HG03103 (cell line): ENCODE data around the gene RCAN2.

ENCODE experiments used
- ATAC-seq: cut with Tn5 transposase; IDR thresholded peaks from one replicate; pipeline ENCODE4 v1.9.1; 2021; ENCODE audit warnings: low read depth; ENCODE audit not compliant: unreplicated experiment

RCAN2 gene

DNA sequence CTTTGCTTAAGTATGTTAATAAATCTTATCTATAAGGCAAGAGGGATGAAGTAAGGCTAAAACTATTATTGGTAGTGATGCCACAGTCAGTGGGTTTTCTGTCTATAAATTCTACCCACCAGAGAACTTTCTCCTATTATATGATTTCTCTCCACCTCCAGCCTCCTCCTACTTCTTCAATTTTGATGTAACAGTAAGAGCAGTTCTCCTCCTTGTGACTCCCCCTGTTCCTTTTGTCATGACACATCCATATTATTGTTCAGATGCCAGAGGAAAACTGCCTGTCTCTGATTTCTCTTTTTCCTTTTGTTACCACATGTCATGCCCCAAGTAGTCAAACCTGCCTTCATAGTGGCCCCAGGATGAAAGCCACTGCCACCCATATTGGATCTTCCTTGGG, 9.1 kb upstream of the RCAN2 start:
- no peak for ATAC-seq

DNA sequence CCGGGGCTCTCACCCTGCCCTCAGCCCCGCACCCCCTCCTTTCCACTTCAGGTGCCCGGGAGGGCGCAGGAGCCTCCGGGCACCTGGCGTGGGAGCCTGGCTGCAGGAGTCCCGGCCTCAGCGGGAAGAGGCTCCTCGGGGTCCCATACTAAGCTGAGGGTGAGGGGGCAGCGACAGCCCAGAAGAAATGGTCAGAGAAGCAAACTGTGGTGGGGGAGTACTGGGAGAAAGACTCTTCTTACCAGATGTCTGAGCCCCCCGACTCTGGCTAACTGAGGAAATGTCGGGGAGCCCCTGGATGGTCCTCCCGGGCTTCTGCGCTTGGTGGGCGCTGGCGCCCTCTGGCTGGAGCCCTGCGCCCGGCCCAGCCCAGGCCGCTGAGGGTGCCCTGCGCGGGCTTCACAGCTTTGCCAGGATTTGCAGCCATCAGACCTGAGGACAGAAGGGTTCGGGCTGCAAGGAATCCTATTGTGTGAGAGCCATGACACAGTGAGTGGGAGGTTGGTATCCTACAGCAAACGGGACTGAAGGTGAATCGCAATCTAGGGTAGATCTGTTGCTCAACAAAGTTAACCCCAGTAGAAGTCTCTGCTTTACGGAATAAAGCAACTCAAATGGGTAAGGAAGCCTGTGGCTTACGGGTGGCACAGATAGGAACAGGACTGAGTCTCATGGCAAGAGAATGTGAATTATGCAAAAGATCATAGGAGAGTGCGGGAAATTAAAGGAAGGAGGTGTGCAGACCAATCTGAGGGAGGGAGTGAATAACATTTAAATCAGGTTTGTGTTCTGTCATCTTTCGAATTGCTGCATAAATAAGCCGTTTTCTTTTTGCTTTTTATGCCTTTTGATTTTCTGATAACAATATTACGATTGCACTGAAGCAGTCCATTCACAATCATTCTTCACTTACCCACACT, 639 bp upstream of the RCAN2 start:
- no peak for ATAC-seq

DNA sequence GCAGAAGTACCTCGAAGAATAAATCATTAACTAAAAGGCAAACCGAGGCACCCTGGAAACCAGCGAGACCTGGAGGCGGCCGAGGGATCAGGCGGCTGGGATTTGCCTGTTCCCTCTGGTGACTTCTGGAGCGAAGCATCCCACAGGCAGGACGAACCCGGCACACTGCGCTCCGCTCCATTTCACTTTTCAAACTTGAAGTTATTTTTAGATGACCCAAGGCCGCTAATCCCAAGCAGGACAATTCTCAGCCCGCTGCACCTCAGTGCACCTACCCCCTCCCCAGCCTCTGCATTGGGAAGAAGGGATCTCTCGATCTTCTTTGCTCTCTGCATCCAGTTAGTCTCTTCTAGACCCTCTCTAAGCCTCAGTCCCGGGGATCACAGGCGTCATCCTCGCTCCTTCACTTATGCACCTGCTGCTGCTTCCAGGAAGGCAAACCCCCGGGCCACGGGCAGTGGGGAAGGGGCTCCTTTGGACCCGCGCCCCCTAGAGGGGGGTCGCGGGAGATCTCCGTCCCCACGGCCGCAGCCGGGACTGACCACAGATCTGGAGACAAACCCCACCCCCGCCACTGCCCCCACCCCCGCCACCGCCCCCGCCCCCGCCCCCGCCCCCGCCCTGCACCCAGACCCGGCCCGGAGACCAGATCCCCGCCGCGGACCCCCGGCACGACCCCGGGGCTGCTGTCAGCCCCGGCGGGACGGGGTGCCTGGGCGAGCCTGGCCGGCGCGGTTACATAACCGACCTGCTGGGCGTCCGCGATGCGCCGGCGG, 636 bp downstream of the RCAN2 start:
- ATAC-seq = no peak

DNA sequence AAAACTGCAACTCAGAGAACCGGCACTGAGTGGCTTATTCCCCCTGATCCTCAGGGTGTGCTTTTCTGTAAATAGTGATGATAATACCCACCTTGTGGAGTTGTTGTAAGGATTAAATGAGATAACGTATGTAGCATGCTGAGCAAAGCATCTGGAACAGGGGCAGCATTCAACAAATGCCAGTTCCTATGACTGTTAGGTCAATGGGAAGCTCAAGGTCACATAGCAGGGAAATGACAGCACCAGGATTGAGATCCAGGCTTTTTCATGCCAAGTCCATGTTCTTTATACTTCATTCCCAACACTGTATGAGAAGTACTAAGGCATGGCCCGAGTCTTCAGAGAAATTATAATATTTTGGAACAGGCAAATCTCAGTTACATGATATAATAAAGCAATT, 5.1 kb downstream of the RCAN2 start:
- ATAC-seq = no peak

DNA sequence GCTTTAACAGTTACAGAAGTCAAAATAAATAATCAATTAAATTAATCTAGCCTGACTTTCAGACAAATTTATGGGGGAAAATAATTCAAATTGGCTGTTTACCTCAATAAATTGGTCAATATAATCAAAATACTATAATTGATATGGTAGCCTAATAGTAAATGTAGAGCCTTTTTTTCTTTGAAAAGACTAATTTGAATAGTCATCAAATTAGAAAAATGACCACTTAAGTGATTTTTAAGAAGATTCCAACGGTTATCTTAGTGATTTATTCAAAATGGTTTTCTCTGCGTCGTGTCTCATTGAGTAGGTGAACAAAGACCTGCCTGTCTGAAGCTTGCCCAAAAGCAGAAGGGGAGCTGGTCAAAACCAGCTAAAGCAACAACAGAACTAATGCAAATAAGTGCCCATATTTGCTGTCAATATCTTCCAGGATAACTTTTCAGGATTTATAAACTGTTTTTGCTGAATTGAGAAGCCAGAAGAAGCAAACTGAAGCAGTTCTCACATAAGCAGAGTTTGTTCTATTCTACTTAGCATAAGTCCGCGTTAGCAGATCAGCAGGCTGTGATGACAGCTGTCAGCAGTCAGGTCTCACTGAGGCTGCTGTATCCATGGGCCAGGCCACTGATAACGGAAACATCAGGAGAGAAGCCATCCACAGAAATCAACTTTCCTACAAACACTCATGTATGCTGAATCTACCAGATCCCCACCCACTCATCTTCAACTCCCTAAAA, 7.0 kb downstream of the RCAN2 start:
- no peak for ATAC-seq

DNA sequence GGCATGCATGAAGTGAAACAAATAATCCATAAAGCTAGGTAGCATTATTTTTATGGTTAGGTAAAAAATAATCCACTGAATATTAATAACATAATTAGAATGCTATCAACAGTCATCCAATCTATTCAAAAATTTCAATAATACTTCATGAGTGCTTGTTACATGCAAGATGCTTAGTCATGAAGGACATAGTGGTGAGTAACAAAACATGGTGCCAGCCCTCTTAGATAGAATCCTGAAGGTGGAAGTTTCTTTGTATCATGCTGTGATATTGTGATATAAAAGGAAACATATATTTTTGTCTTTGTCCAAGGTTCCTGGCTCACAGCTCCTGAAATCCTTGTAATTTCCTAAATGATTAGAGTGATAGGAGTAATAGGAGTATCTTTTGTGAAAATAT, 14.9 kb downstream of the RCAN2 start:
- ATAC-seq = no peak

DNA sequence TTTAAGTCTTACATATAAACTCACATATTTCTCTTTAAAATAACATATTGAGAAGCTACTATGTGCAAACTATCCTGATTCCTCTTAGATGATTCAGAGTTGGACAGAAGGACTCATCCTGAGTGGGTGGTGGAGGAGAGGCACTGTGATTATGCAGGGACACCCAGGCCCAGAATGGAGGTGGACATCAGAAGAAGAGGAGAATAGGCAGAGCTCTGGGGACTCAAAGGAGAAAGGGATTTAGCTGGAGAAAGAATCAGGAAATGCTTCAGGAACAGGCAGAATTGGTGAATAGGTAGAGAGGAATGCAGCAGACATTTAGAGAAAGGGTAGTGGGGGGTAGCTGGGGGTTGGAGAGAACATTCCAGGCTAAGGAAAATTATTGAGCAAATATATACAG, 17.4 kb downstream of the RCAN2 start:
- ATAC-seq = no peak

DNA sequence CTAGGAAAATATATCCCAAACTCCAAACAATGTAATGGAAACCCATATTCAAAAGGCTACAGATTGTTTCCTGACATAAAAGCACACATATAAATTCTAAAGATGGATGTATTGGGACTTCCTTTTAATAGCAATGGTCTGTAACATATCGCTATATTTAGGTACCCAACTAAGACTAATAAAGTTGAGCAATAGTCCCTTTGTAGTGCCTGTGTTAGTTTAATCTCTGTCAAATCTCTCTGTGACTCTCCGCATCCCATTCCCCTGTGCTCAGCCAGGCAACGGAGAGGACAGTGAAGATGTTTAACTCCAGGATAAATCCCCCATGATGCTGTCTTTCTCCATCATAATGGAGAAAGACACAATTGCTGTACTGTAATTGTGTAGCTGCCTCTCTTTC, 19.0 kb downstream of the RCAN2 start:
- no peak for ATAC-seq

DNA sequence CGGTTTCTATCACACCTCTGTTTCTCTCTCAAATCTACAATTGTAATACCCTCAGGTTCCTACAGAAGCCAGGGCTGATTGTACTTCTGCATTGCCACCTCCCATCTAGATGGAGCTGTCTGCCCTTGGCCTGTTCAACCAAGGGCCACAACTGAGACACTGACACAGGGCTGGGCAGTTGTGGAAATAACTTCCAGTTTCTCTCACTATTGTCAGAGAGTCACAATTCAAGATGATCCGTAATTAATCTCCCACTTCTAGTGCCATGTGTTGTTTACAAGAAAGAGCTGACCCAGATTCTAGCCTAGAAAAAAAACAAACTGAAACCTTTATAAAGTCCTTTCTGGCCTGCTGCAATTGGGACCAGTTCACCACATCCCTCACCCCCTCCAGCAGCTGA, 22.2 kb downstream of the RCAN2 start:
- ATAC-seq = no peak

DNA sequence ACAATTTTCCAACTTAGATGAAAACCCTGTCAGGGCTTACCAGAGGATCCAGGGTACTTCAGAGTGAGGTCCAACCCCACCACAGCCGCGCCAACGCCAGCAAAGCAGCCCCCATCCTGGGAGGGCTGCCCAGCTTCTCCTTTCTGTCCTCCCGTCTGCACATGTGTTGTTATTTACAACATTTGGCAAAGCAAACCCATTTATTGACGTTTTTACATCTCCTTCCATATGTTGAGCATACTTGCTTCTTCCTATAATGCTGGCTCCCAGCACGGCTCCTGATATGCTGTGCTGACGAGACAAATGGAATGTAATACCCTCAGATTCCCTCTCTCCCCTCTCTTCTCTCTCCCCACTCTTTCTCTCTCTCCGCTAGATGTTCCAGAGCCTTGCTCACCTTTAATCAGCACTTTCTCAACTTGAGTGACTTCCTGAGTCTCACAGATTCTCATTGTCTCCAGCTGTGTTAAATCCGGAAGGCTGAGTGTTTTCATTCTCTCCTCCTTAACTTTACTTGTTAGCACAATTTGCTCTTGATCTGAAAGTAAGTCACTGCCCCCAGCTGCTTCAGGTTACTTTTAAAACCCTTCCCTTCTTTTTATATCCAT, 22.7 kb downstream of the RCAN2 start:
- no peak for ATAC-seq

DNA sequence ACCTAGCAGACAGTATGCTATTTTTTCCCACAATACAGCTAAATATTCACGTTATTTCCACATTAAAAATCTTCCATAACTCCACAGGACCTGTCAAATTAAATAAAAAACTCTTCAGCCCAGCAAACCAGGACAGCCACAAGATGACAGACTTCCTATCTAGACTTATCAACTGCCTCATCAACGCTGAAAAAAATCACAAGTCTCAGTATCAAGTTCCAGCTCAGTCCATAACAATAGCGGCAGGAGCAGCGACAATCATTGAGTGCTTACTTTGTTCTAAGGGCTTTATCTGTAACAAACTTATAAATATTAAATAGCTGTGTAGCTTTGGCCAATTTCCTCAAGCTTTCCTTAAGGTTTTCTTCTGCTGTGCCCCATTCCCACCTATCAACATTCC, 24.7 kb downstream of the RCAN2 start:
- ATAC-seq = no peak

DNA sequence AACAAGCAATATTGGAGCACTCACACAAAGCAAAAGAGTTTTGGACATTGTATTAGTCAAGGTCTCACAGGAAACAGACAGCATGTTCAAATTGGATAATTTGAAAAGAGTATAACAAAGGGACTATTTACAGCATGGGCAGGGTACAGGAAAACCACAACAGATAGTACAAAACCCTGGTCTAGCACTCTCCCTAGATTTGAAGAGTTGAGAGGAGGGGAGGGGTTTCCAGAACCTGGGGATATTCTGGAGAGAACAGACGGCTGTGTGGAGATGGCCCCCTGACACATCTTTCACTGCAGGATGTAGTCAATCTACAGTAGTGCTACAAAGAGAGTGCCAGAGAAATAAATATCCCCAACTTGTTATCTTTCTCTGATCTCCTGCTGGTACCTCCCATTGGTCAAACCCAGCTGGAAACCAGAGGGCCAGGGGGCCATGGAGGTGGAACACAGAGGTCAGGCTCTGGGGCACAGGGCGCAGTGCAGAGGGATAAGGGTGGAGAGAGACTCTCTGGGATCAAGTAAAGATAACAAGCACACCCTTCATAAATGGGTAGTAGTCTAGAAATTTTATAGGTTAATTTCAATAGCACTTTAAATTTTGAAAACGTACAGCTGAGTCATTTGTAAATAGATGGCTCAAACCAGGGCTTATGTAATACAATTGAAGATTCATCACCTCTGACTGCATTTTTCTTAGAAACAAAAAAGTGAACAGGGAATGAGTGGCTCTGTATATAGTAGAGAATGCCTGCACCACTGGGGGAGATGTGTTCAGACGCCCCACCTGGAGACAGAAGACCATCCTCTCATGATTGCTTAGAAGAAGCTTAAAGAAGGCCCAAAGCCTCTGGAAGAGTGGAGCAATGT, 25.7 kb downstream of the RCAN2 start:
- ATAC-seq = no peak

DNA sequence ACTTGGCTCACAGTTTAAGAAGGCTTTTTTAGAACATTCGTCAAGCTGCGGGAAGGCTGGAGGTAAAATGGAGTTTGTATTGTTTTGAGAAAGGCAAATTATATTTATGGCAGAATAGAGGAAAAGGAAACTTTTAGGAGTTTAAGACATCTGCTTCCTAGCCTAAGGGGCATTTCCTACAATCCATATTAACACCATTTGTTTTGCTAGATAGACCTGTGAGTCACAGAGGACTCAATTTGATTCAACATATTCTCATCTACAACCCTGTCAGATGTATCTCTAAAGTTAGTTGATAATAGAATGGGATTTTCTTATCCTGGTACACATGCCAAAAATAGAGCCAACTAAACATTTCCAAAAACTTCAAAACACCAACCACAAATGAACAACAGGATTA, 35.0 kb downstream of the RCAN2 start:
- no peak for ATAC-seq

DNA sequence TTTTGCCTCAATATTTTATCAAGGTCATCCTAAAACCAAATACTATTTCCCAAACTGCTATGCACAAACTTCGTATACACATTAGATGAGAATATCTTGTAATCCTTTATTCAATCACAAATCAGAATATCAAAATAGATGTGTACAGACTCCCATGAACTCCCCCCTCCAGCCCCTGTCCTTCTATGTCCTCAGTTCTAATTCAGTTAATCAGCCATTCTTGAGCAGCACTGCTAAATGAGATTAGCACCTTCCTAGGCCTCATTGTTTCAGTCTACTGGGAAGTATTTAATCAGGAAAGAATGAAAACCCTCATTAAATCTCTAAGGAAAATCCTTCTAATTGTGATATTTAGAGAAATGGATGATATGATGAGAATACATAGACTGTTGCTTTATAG, 36.6 kb downstream of the RCAN2 start:
- ATAC-seq = no peak

DNA sequence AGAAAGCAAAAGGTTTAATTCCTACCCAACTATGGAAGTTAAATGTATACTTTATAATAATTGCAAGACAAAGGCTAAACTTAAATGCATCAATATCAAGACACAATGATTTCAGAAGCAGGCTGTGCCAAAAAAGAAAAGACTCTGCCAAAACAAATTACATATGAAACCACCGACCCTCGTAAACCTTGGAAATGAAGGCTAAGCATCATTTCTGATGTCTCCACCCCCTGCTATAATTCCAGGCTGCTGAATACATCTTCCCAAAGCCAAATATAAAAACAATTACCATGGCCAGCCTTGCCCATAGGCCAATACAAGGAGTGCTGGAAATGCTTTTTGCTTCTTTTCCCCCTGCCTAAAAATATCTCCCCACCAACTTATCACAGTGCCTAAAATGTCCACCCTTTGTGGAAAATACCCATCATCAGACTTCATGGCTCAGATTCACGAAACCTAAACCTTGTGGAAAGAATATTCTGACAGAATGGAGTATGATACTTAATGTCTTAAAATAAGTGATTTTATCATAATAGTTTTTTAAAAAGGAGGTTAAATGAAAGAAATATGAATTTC, 37.4 kb downstream of the RCAN2 start:
- ATAC-seq = no peak

DNA sequence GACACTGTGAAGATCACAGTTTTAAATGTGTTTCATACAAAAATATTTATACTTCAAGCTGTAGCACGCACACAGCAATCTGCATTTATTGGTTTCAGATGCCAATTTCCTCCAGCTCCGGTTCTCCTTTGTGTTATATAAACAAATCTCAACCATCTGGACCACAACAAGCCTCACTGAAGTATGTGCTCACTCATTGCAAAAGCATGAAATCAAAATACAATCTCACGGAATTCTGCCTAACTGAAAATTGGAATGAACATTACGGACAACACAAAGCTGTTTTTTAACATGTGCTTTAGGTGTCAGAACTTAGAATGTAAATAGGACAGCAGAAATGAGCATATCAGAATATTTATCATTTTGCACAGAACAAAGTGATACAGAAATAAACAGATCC, 38.0 kb downstream of the RCAN2 start:
- no peak for ATAC-seq

DNA sequence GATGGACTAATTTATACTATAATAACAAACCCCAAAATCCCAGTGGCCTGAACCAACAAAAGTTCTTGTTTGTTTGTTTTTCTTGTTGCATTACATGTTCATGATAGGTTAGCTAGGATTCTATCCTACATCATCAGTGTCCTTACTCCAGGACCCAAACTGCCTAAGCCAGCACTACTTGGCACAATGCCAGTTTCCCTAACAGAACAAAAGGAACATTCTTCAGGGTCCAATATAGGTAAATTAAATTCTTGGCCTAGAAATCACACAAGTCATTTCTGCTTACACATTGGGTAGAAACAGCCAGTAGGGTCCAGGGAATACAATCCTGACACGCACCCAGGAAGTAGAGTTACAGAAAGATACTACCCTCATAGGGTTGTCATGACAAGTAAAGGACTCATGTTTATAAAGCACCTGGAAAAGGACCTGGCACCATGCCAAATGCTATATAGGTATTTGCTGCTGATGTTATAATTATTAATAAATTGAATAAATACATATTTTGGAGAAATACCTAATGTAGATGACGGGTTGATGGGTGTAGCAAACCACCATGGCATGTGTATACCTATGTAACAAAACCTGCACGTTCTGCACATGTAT, 38.8 kb downstream of the RCAN2 start:
- no peak for ATAC-seq

DNA sequence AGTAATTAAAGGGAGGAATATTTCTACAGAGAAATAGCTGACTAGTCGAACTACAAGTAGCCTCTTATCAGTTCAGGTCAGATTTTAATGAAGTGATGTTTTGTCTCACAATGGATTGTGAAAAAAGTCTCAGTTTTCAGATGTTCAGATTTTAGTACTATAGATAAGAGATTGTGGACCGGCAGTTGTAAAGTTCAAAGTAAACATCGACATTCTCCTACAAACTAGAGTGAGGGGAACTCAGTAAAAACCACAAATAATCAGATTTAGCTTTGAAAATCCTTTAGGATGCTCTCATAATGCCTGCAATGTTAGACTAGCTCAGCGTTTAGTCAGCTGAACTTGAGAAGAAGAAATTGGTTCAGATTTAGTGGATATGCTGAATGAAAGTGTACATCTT, 39.9 kb downstream of the RCAN2 start:
- no peak for ATAC-seq

DNA sequence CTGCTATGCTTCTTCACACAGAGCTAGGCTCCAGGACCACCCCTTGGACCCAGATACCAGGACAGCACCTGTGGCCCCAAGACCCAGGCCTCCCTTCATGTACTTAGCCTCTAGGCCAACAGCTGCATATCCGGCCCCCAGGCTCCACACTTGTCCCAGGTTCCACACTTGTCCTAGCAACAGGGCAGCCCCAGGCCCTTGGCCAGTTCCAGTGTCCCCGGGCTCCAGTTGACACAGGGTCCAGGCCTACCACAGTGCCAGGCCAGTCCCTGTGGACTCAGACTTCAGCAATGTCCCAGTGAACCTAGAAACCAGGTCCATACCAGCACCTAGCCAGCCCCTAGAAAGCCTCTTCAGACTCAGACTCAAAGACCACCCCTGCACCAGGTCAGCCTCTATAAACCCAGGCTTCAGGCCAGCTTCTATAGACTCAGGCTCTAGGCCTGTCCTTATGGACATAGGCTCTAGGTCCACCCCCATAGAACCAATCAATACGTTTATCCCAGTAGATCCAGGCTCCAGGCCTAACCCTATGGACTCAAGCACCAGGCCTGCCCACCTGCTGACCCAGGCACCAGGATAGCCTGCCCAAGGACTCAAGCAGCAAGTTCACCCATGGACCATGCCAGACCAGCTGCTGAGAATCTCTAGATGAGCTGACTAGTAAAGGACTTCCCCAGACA, 46.3 kb downstream of the RCAN2 start:
- no peak for ATAC-seq
